Mesodermal cell (in vitro differentiated cells): ENCODE data around the gene PRR36. TPM values are rescaled to one million over a fixed set of nuclear protein-coding genes. Genes with fewer than 3 reads are reported as not detected.

ENCODE experiments used
- H3K27ac ChIP-seq: 2 replicates; pipeline ENCODE4 v1.7.0; 2013; ENCODE audit warnings: mild to moderate bottlenecking, low read depth, low read length, moderate library complexity; ENCODE audit not compliant: severe bottlenecking
- H3K36me3 ChIP-seq: 2 replicates; pipeline ENCODE4 v1.7.1; 2013; ENCODE audit warnings: mild to moderate bottlenecking, low read length, moderate library complexity; ENCODE audit not compliant: control insufficient read depth, insufficient read depth
- H3K4me1 ChIP-seq: one replicate; pipeline ENCODE4 v1.7.1; 2013; ENCODE audit warnings: mild to moderate bottlenecking, low read length; ENCODE audit not compliant: insufficient read depth, control insufficient read depth, poor library complexity, severe bottlenecking
- H3K4me3 ChIP-seq: 2 replicates; pipeline ENCODE4 v1.7.0; 2013; ENCODE audit warnings: low read length, control low read depth, mild to moderate bottlenecking; ENCODE audit not compliant: insufficient read depth, poor library complexity, severe bottlenecking; ENCODE audit errors: extremely low read depth
- H3K9me3 ChIP-seq: 2 replicates; pipeline ENCODE4 v1.7.1; 2013; ENCODE audit warnings: mild to moderate bottlenecking, low read length, moderate library complexity; ENCODE audit not compliant: control insufficient read depth
- WGBS, 2 experiments: methylation state at CpG; one replicate each; pipeline ENCODE4 v1.1.5; 2013; ENCODE audit warnings: missing lambda C conversion rate in 2 of 2; ENCODE audit not compliant: insufficient coverage in 2 of 2; 5-methylcytosine and 5-hydroxymethylcytosine counted together
- polyA plus RNA-seq, 2 experiments: library from polyadenylated mRNA; stranded (reverse); fragments of 50-300 nt; gene quantifications; one replicate each; pipeline ENCODE4 v1.2.3, GENCODE V29; 2013

PRR36 gene
- 3.1 TPM for polyA plus RNA-seq (2013, experiment 1 of 2)
- polyA plus RNA-seq (2013, experiment 2 of 2), result 2.1 TPM

DNA sequence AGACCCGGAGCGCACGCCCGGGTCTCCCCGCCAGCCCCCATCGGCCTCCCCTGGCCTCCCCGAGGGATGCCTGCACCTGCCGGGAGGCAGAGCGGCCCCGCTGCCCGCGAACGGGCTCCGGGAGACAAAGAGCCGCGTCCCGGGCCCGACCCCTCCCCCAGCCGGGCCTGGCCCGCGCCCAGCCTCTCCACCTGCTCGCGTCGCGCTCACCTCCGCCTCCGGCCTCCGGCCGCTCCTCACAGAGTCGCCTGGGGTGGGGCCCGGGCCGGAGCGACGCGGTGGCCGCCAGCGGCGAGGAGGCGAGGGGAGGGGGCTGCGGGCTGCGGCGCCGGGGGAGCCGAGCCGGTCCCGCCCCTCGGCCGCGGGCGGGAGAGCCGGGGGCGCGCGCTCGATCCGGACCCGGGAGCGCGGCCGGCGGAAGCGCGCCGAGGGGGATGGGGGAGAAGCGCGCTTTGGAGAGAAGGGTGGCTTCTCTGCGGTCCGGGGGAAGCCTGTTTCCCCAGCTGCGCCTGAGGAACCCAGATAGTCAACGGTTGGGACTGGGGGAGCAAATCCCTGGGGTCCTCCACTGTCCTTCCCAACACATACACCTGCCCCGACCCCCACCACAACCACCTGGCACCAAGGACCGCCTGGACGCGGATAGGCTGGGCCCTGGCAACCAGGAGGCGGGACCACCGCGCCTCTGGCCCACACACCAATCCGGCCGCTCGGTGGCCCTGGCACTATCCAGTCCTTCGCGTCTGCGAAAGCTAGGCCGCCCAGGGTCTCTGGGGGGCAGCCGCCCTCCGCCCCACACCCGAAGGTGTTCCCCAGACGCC, at the start of gene PRR36:
PRR36 (minus strand) TSS at position 315 of the 821 bp plus-strand sequence. CDS start 701 bp downstream, outside the sequence.
- no peak within 1 kb of the TSS for H3K27ac ChIP-seq
- no peaks in the 10 kb centered on the region for H3K36me3 ChIP-seq
- WGBS, 2 experiments, result 0% methylated on average over 69 to 70 of the region's 88 CpGs
- no peaks in the 10 kb centered on the region for H3K9me3 ChIP-seq
- peak within 1 kb of the TSS; percentile 39 for H3K4me3 ChIP-seq
- peaks cover 10% of the 10 kb centered on the region for H3K4me1 ChIP-seq

DNA sequence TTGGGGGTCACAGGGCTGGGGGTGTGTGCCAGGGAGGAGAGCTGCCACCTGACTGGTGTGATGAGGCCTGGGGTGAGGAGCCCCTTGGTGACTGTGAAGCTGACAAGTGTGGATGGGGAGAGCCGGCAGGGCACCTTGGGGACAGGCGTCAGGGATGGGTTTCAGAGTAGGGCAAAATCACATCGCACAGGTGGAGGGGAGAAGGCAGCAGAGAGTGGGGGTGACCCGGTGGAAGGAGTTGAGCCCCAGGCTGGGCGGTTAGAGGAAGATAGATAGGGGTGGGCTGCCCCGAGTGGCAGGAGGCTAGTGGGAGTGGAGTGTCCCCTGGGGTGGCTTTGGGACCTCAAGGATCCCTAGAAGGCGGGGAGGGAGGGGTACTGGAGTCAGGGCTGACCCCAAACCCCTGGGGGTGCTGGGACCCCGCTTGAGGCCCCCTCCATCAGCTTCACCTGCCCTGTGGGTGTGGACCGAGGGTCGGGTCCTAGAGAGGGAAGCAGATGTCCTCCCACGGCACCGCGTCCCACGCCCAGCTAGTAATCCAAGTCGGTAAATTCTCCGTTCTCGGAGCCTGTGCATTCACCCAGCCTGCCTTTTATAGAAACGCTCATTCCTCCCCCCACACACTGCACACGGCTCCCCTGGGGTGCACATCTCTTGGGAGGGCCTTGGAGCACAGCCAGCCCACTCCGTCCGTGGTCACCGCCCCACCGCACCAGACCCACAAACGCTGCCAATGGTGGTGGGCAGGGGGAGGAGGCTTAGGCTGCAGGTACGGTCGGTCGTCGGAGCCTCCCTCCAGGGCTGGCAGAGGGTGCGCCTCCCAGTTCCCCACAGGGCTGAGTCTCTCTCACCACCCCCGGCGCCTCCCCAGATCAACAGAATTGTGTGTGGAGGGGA, 49.4 kb upstream of the PRR36 start:
- Histone ChIP-seq H3K4me1 (peaks cover 29% of the 10 kb centered on the region), H3K36me3 (peaks cover 28% of the 10 kb centered on the region), H3K4me3 (no peak overlapping the region), H3K27ac (no peak overlapping the region), H3K9me3 (no peaks in the 10 kb centered on the region)
- WGBS, 2 experiments, result 93% methylated on average over 14 to 22 of the region's 31 CpGs

DNA sequence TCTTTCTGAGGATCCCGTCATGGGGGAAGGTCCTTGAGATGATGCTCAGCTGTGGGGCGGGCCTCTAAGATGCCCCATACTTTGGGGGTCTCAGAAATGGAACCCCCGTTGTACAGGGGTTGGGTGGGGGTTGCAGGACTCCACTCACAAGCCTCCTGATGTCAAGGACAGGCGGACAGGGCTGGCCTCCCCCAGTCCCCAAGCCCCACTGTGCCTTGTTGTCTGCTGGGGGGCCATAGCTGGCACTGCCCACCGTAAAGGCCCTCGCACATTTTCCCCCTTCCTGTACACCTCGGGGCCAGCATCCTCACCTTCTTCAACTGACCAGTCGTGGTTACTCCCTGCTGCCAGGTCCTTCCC, 48.6 kb upstream of the PRR36 start:
- no peak overlapping the region for H3K4me3 ChIP-seq
- WGBS, 2 experiments, result 91 to 93% methylated on average over 4 to 8 of the region's 8 CpGs
- no peaks in the 10 kb centered on the region for H3K9me3 ChIP-seq
- H3K4me1 ChIP-seq, result peaks cover 22% of the 10 kb centered on the region
- no peak overlapping the region for H3K27ac ChIP-seq
- H3K36me3 ChIP-seq, result peaks cover 28% of the 10 kb centered on the region

DNA sequence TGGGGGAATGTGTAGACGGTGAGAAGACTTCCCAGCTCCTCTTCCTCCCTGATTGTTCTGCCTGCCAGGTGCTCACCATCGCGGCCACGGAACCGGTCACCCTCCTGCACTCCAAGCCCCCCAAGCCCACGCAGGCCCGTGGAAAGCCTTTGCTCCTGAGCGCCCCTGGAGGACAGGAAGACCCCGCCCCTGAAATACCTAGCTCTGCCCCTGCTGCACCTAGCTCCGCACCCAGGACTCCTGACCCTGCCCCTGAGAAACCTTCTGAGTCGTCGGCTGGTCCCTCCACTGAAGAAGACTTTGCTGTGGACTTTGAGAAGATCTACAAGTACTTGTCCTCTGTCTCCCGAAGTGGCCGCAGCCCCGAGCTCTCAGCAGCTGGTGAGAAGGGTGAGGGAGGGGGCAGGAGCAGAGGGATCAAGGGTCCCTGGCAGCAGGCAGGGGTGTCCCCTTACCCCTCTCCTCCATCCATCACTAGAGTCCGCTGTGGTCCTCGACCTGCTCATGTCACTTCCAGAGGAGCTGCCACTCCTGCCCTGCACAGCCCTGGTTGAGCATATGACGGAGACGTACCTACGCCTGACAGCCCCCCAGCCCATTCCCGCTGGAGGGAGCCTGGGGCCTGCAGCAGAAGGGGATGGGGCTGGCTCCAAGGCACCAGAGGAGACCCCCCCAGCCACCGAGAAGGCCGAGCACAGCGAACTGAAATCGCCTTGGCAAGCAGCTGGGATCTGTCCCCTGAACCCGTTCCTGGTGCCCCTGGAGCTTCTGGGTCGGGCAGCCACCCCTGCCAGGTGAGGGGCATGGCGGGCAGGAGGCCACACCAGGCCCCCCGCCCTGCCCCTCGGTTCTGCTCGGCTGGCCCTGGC, 48.0 kb upstream of the PRR36 start:
- Histone ChIP-seq H3K27ac (no peak overlapping the region), H3K4me1 (peaks cover 23% of the 10 kb centered on the region), H3K9me3 (no peaks in the 10 kb centered on the region), H3K4me3 (no peak overlapping the region), H3K36me3 (peaks cover 28% of the 10 kb centered on the region)
- WGBS, 2 experiments, result 94 to 95% methylated on average over 25 to 31 of the region's 31 CpGs

DNA sequence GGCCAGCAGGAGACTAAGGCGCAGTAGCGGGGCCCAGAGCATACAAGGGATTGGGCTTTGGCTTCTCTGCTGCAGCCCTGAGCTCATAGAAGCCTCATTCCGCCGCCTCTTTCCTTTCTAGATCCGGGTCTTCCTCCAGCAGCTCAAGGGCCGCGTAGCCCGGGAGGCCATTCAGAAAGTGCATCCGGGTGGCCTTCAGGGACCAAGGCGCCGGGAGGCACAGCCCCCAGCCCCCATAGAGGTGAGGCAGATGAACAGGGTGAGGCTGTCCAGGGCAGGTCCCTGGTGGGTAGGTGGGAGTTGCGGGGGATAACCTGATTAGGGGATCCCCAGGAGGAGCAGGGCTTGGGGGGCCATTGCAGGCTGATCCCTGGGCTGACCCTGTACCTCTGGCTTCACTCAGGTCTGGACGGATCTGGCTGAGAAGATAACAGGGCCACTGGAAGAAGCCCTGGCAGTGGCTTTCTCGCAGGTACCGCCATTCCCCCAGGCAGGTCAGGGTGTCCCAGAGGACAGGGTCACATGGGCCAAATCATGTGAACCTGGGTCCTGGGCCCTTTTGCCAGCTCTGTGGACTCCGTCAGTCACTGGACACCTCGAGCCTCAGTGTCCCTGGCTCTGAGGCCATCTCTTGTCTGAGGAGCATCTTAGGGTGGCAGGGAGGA, 47.2 kb upstream of the PRR36 start:
- Histone ChIP-seq H3K4me3 (peak overlapping the region; percentile 39), H3K27ac (peak overlapping the region; percentile 46), H3K9me3 (no peaks in the 10 kb centered on the region), H3K4me1 (peaks cover 20% of the 10 kb centered on the region), H3K36me3 (peaks cover 28% of the 10 kb centered on the region)
- 88 to 95% methylated on average over 11 to 15 of the region's 17 CpGs for WGBS, 2 experiments

DNA sequence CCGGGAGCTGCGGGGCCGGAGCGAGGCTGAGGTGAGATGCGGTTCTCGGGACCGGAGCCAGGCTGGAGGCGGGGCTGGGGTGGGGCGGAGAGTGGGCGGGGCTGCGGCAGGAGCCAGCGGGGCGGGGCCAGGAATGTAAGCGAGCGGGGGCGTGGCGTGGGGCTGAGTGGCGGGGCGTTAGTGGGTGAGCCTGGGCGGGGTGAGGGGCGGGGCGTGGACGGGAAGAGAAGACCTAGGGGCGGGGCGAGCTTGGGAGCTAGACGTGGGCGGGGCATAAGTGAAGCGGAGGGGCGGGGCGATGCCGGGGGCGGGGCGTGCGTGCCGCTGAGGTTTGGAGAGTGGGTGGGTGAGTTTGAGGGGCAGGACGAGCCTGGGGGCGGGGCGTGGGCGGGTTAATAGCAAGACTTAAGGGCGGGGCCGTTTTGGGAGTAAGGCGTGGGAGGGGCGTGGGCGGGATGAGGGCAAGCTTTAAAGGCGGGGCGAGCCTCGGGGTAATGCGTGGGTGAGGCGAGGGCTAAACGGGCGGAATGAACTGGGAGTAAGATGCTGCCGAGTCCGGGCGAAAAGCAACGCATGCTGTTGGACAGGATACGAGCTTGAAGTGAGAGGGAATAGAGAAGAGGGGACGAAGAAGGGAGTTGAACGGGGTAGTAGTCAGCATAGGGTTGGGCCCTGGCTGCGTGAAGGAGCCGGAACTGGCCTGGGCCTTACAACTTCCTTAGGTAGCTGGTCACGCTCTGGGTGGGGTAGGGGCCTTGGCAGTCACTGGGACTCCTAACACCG, 46.5 kb upstream of the PRR36 start:
- Histone ChIP-seq H3K9me3 (no peaks in the 10 kb centered on the region), H3K36me3 (peaks cover 28% of the 10 kb centered on the region), H3K4me3 (peak overlapping the region; percentile 63), H3K27ac (peak overlapping the region; percentile 88), H3K4me1 (peaks cover 19% of the 10 kb centered on the region)
- WGBS, 2 experiments, result 13 to 18% methylated on average over 24 to 31 of the region's 62 CpGs

DNA sequence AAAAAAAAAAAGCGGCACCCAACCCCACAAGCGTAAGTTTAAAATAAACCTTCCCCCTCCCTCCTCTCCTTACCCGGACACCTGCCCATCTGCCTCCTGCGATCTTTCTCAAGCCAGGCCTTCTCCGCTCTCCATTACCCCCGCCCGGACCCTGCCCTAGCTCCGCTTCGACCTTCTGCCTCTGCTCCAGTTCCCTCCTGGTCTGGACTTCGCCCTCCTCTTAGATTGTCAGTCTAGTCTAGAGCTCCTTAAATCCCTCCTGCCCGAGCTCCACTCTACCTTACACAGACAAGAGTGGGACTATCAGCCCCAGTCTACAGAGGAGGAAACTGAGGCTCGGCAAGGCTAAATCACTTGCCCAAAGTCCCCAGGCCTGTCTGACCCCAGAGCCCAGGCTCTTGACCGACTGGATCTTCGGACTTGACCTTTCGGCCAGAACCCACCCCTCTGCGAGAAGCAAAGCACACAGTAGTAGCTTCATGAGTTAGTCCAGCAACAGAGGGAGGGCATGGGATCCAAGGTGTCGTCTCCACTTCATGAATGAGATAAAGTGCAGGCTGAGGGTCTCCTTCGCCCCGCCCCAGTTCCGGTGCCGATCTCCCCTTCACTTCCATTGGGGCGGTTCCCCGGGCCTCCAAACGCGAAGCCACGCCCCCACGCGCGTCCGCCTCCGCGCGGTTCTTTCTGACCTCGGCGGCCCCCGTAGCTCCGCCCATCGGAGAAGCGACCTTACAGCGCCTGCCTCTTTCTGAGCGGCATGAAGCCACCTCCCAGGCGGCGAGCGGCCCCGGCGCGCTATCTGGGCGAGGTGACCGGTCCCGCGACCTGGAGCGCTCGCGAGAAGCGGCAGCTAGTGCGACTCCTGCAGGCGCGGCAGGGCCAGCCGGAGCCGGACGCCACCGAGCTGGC, 45.7 kb upstream of the PRR36 start, which contains the start of gene SNAPC2:
SNAPC2 (plus strand) TSS at position 729 of the 909 bp plus-strand sequence; CDS start at position 758, 29 bp downstream.
- peaks cover 28% of the 10 kb centered on the region for H3K36me3 ChIP-seq
- H3K27ac ChIP-seq, result peak within 1 kb of the TSS; percentile 88
- no peaks in the 10 kb centered on the region for H3K9me3 ChIP-seq
- peaks cover 19% of the 10 kb centered on the region for H3K4me1 ChIP-seq
- 16 to 21% methylated on average over 43 to 58 of the region's 62 CpGs for WGBS, 2 experiments
- peak within 1 kb of the TSS; percentile 63 for H3K4me3 ChIP-seq

DNA sequence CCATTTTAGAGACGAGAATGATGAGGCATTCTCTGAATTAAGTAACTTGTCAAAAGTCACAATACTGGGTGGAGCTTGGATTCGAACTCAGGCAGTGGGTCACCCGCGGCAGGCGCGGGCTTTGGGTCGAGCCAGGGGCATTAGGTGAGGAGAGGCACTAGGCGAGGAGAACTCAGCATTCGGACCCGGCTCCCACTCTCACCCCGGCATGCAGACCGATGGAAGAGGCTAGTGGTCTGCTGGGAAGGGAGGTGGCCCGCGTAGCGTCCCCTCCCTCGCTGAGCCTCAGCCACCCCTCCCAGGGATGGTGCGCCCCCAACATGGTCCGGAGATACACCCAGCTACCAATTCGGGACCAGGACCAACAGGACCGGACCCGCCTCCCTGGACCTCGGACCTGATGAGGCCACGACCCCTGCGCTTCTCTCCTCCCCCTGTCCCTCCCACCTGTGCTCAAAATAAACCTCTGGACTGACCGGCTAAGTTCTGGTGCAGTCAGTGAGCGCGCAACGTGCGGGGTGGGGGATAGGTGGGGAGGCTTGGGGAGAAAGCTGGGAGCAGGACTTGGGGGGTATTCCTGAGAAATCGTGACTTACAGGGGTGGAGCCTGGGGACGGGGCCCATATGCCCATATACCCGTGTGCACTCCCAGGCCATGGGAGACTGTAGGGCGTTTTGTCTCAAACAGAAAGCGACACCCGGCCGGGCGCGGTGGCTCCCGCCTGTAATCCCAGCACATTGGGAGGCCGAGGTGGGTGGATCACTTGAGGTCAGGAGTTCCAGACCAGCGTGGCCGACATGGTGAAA, 44.6 kb upstream of the PRR36 start:
- H3K36me3 ChIP-seq, result peaks cover 22% of the 10 kb centered on the region
- H3K4me1 ChIP-seq, result peaks cover 15% of the 10 kb centered on the region
- no peak overlapping the region for H3K27ac ChIP-seq
- no peak overlapping the region for H3K4me3 ChIP-seq
- 91 to 96% methylated on average over 26 to 33 of the region's 42 CpGs for WGBS, 2 experiments
- no peaks in the 10 kb centered on the region for H3K9me3 ChIP-seq
